Measurements from ENCODE around the gene SARNP.

The SARNP gene

GRCh38 chr12:55739025-55739378 is 78.5 kb downstream of the SARNP start:
- no peak for DNase-seq

DNA sequence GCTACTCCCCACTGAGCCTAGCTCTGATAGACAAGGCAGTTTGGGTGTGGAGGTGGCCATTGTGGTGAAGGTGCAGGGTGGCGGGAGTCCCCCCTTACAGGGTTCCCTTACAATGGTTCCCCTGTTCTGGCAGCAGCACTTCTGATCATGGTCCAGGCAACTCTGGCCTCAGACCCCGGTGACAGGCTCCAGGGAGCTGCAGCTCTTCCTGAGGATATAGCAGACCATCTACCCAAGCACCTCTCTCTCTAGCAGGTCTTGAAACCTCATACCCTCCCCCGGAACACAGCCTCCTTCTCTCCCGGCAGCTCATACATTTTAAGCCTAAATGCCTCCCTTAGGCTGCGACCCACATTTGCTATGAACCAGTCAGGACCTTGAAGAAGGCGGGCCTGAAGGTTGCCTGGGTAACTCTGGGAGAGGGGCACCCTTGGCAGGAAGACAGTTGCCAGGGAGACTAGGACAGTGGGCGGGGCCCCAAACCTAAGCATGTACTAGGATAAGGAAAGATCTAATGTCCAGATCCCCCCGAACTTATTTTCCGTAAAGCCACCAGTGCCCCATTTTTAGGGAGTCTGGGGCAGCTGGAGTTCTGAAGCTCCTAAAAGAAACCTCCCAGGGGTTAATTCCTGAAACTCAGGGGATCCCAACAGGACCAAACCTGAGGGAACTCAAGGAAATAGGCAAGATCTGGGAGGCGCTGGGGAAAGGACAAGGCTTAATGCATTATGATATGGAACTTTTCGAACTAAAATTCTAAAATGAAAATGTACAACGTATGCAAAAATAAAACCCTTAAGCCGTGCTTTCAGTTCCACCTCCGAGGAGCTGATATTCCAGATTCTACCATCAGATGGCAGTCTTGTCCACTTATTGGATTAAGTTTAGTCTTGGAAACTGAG is 79.2 kb downstream of the SARNP start:
- peak; percentile 20 to 73 for DNase-seq

DNA sequence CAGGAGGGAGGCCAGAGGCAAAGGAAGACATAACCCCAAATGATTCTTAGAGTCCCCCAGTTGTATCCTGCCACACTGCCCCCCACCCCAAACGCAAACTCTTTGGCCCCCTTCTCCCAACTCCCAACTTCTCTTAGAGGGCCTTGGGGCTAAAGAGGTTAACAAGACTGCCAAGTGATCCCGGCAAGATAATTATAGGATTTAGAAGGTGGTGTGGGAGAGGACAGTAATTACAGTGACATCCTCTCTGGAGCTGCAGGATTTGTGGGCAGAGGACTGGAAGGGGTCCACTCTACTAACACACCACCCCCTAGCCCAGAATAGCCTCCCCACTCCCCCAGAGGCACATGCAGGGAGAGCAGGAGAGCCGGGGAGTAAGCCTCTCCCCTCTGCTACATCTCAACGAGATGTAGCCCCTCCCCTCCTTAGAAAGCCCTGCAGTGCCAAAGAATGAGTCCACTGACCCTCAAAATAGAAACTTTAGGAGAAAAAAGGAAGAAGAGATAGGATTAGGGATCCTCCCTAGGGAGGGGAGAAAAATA is 79.9 kb downstream of the SARNP start:
- no peak for DNase-seq

- peak; percentile 15 to 40 for DNase-seq
Observed at GRCh38 chr12:55736780-55737580, 80.5 kb downstream of the SARNP start.

DNA sequence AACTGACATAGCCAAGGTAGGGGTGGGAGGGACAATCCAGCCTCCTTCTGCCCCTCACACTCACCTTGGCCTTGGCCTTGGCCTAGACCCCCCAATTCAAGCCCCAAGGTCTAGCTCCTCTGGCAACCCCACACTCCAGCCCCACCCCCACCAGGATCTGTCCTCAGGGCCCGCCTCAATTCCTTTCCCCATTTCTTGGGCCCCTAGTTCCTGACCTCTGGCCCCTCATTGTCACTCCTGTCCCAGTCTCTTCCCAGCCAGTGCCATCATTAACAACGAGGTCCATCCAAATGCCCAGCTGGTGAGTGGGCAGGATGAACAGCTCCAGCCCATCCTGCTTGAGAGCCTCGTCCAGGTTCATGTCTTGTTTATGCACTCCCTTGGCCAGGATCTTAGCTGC is 81.4 kb downstream of the SARNP start:
- DNase-seq: no peak

DNA sequence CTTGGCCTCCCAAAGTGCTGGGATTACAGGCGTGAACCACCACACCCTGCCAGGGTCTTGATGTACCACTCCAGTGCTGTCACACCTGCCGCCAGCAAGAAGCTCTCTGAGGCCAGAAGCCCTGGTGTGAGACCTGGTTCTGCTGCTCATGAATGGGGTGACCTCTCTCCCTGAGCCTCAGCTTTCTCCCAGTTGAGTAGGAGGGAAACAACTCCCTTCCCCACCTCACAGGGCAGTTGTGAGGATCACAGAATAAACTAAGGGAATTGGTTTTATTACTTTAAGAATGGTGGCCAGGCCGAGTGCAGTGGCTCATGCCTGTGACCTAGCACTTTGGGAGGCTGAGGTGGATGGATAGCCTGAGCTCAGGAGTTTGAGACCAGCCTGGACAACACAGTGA is 82.9 kb downstream of the SARNP start:
- DNase-seq: no peak

- DNase-seq: no peak
Observed at GRCh38 chr12:55733858-55734257, 83.7 kb downstream of the SARNP start.

GRCh38 chr12:55733021-55733555 is 84.4 kb downstream of the SARNP start:
- no peak for DNase-seq

GRCh38 chr12:55732288-55732687 is 85.2 kb downstream of the SARNP start:
- DNase-seq: no peak

DNA sequence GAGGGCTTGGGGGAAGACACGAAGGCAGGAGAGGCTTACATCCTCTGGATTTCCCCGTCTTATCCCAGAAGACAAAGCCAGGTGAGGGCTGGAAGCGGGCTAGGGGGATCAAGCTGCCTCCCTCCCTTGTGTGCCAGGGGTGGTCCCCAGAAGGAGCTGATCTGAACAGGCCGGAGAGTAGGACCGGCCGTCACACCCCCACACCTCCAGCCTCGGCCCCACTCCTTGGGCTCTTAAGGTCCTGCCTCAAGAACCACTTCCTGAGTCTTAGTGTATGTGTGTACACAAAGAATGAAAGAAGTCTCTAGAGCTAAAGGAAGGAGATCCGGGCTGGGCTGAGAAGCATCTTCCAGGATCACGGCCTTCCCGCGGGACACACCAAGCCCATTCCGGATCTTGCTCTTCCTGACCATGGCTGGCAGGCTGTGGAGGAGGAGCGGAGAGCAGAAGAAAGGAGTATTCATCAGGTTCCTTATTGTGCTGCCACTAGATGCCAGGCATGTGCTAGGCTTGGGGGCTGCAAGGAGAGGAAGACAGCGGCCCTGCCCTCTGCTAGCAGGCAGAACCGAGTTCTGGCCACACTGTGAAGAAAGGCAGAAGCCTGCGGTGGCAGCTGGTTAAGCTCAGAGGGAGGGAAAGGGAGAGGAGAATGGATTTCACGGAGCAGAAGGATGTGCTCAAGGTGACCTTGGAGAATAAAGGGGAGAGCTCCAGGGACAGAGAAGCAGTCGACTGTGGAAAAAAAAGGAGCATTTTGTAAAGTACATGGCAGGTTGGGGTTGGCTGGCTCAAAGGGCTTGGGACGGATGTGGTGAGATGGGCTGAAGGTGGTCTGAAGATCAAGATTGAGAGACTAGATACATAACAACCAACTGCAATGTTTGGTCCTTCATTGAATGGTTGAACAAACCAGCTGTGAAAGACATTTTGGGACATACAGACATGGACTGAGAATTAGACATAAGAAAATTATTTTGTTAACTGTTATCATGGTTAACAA is 87.4 kb downstream of the SARNP start:
- DNase-seq: peak in 1 of 2 donors; percentile 52

DNA sequence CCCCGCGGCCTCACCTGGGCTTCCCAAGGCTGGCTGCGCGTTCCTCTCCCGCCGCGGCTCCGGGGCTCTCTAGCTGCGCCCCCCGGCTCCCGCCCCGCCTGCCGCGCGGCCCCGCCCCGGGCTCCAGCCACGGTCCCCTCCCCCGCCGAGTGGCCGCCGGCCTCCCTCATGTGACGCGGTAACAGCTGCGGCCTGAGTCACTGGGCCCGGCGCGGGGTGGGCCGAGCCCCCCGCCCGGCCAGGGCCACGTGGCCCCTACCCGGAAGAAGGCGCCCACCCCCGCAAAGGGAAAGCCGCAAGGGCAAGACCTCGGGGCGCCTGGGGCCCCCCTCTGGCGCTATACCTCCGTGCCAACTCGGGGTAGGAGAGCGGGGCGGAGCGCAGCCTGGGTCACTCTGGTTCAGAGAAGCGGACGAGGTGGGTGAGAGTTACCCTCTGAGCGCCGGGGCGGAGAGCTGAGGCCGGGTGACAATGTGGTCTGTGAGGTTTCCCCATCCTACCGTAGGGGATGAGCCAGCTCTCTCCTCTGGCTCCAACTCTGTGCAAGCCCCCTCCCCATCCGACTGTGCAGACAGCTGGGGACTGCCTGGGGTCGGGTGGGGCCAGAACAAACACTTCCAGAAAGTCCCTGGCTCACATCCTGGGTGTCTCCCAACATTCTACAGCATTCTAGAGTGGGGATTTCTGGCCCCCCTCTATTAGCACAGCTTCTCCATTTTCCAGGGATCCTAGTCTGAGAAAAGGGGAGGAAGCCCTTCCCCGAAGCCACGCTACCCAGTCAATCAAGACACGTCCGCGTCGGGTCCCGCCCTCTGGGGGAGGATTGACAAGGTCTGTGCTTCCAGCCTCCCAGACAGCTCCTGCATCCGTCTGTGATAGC is 88.3 kb downstream of the SARNP start, which contains the start of gene CD63:
Gene CD63, minus strand, starts transcription at position 71 of the 880 bp plus-strand sequence. CDS start 668 bp downstream, outside the sequence.
- DNase-seq: peak; percentile 38 to 66

- peak in 1 of 2 donors; percentile 49 for DNase-seq
Observed at GRCh38 chr12:55728186-55728938, 89.2 kb downstream of the SARNP start.

GRCh38 chr12:55727643-55728185 is 89.8 kb downstream of the SARNP start:
- DNase-seq: no peak

- DNase-seq: no peak
Observed at GRCh38 chr12:55726971-55727370, 90.6 kb downstream of the SARNP start.

- no peak for DNase-seq
Observed at GRCh38 chr12:55725556-55725955, 92.0 kb downstream of the SARNP start.

- DNase-seq: no peak
Observed at GRCh38 chr12:55724940-55725309, 92.6 kb downstream of the SARNP start.

GRCh38 chr12:55724226-55724939 is 93.1 kb downstream of the SARNP start:
- peak; percentile 13 to 33 for DNase-seq

DNA sequence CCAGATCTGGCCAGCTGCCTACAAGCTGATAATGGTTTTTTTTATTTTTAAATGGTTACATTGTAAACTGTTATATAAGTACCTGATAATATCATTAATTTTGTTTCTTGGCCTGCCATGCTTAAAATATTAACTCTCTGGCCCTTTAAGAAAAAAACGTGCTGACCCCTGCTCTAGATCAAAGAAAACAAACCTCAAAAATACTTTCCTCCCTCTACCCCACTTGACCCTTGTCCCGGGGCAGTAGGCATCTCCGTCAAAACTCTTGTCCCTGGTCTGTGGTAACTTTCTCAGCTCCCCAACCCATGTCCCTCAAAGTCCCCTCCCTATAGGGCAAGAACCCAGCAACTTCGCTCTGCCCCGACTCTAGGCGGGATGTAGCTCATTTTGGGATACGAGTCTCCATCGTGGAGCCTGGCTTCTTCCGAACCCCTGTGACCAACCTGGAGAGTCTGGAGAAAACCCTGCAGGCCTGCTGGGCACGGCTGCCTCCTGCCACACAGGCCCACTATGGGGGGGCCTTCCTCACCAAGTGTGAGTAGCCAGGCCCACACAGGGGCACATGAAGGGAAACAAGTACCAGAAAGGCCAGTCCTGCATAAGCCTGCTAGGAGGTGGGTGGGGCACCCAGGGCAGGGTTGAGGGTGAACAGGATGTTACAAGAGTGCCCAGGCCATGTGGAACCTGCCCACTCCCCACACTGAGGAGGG is 93.9 kb downstream of the SARNP start:
- DNase-seq: no peak

DNA sequence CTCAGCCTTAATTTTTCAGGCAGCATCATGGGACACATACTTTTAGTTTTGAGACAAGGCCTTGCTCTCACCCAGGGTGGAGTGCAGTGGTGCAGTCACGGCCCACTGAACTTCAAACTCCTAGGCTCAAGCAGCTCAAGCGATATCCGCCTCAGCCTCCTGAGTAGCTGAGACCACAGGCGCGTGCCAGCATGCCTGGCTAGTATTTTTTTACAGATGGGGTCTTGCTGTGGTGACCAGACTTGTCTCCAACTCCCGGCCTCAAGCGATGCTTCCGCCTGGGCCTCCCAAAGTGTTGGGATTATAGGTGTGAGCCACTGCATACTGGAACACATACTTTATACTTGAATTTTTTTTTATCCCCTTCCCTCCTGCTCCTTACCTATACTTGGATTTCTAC is 94.6 kb downstream of the SARNP start:
- DNase-seq: no peak

Measured in bone marrow (tissue), 2 donors.